NT2/D1 (cell line): ENCODE data around the gene PPP1CB.

Experiments used
- DNase-seq: peaks from one replicate; pipeline ENCODE4 v3.0.0-alpha.2; 2011; ENCODE audit warnings: low read depth, low spot score
- H3K27me3 ChIP-seq: 2 replicates; pipeline ENCODE4 v1.6.0; 2011; ENCODE audit warnings: mild to moderate bottlenecking; ENCODE audit not compliant: insufficient read length, insufficient read depth
- H3K36me3 ChIP-seq: 2 replicates; pipeline ENCODE4 v1.6.1; 2011; ENCODE audit warnings: mild to moderate bottlenecking, low read length, mixed read lengths; ENCODE audit not compliant: insufficient read depth, insufficient read length
- H3K4me1 ChIP-seq: 2 replicates; pipeline ENCODE4 v1.5.1; 2011; ENCODE audit not compliant: insufficient read depth, insufficient read length
- H3K4me3 ChIP-seq: 2 replicates; pipeline ENCODE4 v1.5.1; 2011; ENCODE audit warnings: low read depth; ENCODE audit not compliant: insufficient read length
- H3K9ac ChIP-seq: 2 replicates; pipeline ENCODE4 v1.6.0; 2011; ENCODE audit warnings: low read depth; ENCODE audit not compliant: insufficient read length
- H3K9me3 ChIP-seq: 2 replicates; pipeline ENCODE4 v1.5.1; 2011; ENCODE audit warnings: mild to moderate bottlenecking, low read length; ENCODE audit not compliant: insufficient read depth
- SUZ12 ChIP-seq: IDR thresholded peaks from 2 replicates; pipeline ENCODE4 v1.6.1; 2011; ENCODE audit not compliant: insufficient read length, insufficient read depth; ENCODE audit errors: extremely low read depth
- YY1 ChIP-seq: IDR thresholded peaks from 2 replicates; pipeline ENCODE4 v1.6.1; 2011; ENCODE audit not compliant: insufficient read length, insufficient read depth
- ZNF274 ChIP-seq: IDR thresholded peaks from 2 replicates; pipeline ENCODE4 v1.6.1; 2011; ENCODE audit warnings: mild to moderate bottlenecking, low read depth, low read length

Gene PPP1CB

DNA sequence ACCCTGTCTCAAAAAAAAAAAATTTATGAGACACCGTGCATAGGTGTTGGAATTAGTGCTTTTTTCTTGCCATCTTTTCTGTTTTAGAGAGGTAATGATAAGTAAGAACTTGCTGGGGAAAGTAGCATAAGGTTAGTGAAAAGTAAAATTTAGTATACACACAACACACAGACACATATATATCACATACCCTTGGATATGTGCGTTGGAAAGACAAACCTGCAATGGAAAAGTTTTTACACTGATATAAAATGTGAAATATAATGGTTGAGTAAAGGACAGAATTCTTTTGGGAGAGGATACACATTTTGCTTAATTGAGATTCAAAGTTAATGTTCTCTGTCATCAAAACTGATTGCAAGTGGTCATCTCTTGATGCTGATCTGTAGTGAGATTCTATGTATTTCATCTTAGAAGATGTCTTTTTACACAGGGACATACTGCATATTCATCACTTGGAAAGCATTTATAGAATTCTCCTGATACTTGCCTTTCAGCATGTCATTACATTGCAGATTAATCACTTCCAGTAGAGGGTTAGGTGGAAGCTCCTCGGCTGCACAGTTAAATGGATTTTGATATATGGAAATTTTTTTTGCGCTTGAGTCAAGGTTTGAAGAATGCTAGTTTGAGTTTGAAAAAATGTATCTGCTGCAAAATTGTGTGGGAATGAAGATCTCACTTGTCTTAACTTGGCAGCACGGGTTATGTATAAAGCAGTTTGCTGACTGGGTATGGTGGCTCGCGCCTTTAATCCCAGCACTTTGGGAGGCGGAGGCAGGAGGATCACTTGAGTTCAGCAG, 13.5 kb downstream of the PPP1CB start:
- H3K9me3 ChIP-seq: no peaks in the 10 kb centered on the region
- no peak for DNase-seq
- H3K4me1 ChIP-seq: no peaks in the 10 kb centered on the region
- no peak overlapping the region for H3K9ac ChIP-seq
- H3K36me3 ChIP-seq: peaks cover 11% of the 10 kb centered on the region
- H3K27me3 ChIP-seq: no peaks in the 10 kb centered on the region
- H3K4me3 ChIP-seq: no peak overlapping the region
- TF ChIP-seq YY1 (no peak), SUZ12 (no peak)

DNA sequence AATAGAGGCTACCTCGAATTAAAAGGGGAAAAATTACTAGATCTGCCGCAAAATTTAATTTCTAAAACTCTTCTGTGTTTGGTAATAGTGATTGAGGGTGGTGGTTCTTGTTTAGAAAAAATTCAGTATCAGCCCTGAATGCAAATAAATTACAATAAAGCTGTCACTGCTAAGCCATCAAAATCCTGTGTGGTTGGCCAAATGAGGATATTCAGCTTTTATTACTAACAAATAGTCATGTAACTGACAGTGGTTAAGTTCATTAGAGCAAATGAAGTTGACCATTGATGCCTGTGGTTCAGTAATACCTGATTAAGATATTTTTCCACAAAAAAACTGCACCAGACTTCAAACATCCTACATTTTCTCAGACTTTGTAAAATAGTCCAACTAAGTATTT, 14.4 kb downstream of the PPP1CB start:
- no peak for DNase-seq
- TF ChIP-seq YY1 (no peak), ZNF274 (no peak), SUZ12 (no peak)
- H3K36me3 ChIP-seq: peaks cover 6% of the 10 kb centered on the region

DNA sequence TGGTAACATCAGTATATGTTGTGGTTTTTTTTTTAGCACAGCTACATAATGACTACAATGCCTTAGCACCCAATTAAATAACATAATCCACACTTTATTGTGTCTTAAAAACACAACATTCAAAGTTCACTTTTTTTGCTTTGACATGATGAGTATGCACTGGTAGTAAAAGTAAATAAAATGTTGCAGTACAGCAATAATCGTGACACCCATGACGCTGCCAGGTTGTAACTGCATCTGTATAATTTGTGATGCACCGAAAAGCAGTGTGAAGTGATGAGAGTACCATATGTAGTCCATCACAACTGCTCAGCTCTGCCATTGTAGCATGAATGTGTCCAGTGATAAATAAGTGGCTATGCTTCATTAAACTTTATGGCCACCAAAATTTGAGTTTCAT, 15.7 kb downstream of the PPP1CB start:
- Histone ChIP-seq H3K4me1 (no peaks in the 10 kb centered on the region), H3K27me3 (no peaks in the 10 kb centered on the region), H3K9ac (no peak overlapping the region), H3K36me3 (peaks cover 2% of the 10 kb centered on the region), H3K4me3 (no peak overlapping the region), H3K9me3 (no peaks in the 10 kb centered on the region)
- TF ChIP-seq SUZ12 (no peak), ZNF274 (no peak), YY1 (no peak)
- no peak for DNase-seq

More for the DNA sequence above, 14.4 kb downstream of the PPP1CB start:
- no peak overlapping the region for H3K4me3 ChIP-seq
- no peak overlapping the region for H3K9ac ChIP-seq
- H3K4me1 ChIP-seq: no peaks in the 10 kb centered on the region
- no peaks in the 10 kb centered on the region for H3K27me3 ChIP-seq
- no peaks in the 10 kb centered on the region for H3K9me3 ChIP-seq

DNA sequence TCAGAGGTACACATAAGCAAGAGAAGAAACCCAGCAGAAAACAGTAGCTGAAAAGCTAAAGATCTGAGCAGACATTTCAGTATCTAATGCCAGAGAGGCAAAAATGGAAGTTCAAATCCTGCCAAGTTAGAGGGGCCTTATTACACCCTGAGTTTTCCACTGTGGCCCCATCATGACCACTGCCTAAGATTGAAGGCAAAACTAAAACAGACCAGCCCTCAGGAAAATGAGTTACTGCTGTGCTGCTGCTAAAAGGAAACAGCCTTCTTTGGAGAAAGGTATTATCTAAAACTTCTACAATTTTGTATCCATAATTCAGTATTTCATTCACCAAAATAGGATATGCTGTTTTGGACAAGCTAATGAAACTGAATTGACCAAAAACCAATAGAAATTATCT, 16.8 kb downstream of the PPP1CB start:
- no peak for TF ChIP-seq SUZ12
- TF ChIP-seq YY1: no peak
- no peak for TF ChIP-seq ZNF274

GRCh38 chr2:28768952-28769351, 17.3 kb downstream of the PPP1CB start:
- Histone ChIP-seq H3K9ac (no peak overlapping the region), H3K36me3 (no peaks in the 10 kb centered on the region), H3K27me3 (no peaks in the 10 kb centered on the region), H3K4me3 (no peak overlapping the region), H3K9me3 (no peaks in the 10 kb centered on the region), H3K4me1 (no peaks in the 10 kb centered on the region)
- TF ChIP-seq SUZ12 (no peak), YY1 (no peak), ZNF274 (no peak)
- no peak for DNase-seq

More for the DNA sequence above, 16.8 kb downstream of the PPP1CB start:
- no peaks in the 10 kb centered on the region for H3K27me3 ChIP-seq
- H3K9me3 ChIP-seq: no peaks in the 10 kb centered on the region
- no peaks in the 10 kb centered on the region for H3K4me1 ChIP-seq
- no peak overlapping the region for H3K4me3 ChIP-seq
- H3K9ac ChIP-seq: no peak overlapping the region
- no peak for DNase-seq
- no peaks in the 10 kb centered on the region for H3K36me3 ChIP-seq

DNA sequence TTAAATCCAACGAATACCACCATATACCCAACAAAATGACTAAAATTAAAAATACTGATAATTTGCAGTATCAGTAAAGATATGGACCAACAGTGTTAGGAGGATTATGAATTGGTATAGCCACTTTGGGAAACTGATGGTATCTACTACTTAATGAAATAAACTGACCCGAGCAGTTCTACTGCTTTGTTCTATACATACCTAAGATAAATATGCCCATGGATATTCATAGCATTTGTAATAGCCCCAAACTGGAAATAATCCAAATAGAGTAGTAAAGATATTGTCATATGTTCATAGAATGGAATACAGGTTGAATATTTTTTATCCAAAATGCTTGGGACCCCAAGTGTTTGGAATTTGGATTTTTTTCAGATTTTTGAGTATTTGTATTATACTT, 20.7 kb downstream of the PPP1CB start:
- no peak overlapping the region for H3K9ac ChIP-seq
- no peak overlapping the region for H3K4me3 ChIP-seq
- TF ChIP-seq ZNF274: no peak
- TF ChIP-seq SUZ12: no peak
- TF ChIP-seq YY1: no peak
- H3K27me3 ChIP-seq: no peaks in the 10 kb centered on the region
- H3K9me3 ChIP-seq: no peaks in the 10 kb centered on the region
- peaks cover 3% of the 10 kb centered on the region for H3K36me3 ChIP-seq
- H3K4me1 ChIP-seq: no peaks in the 10 kb centered on the region
- DNase-seq: no peak

DNA sequence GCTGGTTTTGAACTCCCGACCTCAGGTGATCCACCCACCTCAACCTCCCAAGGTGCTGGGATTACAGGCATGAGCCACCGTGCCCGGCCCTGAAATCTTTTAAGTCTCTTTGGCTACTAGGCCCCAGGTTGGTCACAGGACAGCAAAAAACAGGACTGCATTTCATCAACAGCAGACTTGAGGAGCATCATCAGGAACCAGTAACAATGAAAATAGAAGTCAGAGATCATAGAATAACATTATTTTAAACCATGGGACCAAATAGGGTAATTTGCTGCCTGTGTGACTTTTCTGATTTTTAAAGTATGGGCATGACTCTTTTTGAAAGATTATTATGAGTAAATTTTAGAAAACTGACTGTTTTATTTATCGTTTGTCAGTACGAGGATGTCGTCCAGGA, 24.8 kb downstream of the PPP1CB start:
- Histone ChIP-seq H3K27me3 (no peaks in the 10 kb centered on the region), H3K9ac (no peak overlapping the region), H3K36me3 (peaks cover 38% of the 10 kb centered on the region), H3K4me1 (no peaks in the 10 kb centered on the region), H3K9me3 (no peaks in the 10 kb centered on the region), H3K4me3 (no peak overlapping the region)
- DNase-seq: no peak
- no peak for TF ChIP-seq SUZ12
- no peak for TF ChIP-seq ZNF274
- TF ChIP-seq YY1: no peak

- DNase-seq: no peak
- Histone ChIP-seq H3K4me1 (no peaks in the 10 kb centered on the region), H3K9ac (no peak overlapping the region), H3K36me3 (peaks cover 56% of the 10 kb centered on the region), H3K27me3 (no peaks in the 10 kb centered on the region), H3K4me3 (no peak overlapping the region), H3K9me3 (no peaks in the 10 kb centered on the region)
- TF ChIP-seq SUZ12 (no peak), ZNF274 (no peak), YY1 (no peak)
These were observed 26.8 kb downstream of the PPP1CB start for GRCh38 chr2:28778392-28778791.
